Measurements from ENCODE around the gene CALU.

CALU gene

GRCh38 chr7:128725531-128725930 lies 13.6 kb upstream of the CALU start:
- DNase-seq, result no peak

DNA sequence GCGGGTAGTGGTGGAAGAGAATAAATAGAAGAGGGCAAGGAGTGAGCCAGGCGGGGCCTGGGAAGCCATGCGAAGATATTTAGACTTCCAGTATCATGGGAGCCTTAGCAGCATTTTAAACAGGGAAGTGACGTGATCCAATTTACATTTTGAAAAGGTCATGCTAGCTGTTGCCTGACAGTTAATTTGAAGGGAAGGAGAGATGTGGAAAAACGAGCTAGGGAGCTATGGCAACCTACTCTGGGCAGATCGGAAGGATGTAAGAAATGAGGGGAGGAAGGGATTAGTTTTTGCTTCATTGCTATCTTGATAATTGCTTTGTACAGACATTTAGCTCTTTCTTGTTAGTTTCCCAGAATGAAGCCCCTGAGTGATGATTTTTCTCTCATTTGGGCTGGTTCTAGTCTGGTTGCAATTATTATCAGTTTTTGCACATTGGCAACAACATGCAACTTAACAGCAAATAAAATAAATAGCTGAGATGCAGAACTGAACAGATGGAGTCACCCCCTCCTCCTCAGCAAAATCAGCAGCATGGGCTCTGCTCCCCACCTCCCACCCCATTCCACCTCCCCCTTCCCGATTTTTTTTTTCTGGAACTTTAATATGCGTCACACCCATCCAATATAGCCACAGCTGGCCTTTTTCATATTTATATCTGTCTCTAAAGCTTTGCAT lies 13.0 kb upstream of the CALU start:
- DNase-seq, result no peak

GRCh38 chr7:128726737-128727072 lies 12.5 kb upstream of the CALU start:
- DNase-seq, result no peak

GRCh38 chr7:128727239-128727638 lies 11.9 kb upstream of the CALU start:
- DNase-seq, result no peak

DNA sequence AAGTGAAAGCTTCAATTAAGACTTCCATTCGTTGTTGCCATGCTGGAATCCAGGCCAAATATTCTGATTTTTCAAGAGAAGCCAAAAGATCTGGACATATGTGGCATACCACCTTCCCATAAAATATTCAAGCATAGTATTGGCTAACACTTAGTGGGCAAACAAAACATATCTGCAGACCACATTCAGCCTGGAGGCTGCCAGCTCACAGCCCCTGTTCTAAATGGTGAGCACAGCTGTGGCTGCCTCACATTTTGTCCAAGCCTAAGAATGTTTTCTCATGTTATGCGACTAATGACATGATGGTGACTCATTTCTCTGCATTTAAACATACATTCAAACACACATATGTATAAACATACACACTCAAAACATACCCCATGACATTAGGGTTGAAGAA lies 10.6 kb upstream of the CALU start:
- DNase-seq, result no peak

DNA sequence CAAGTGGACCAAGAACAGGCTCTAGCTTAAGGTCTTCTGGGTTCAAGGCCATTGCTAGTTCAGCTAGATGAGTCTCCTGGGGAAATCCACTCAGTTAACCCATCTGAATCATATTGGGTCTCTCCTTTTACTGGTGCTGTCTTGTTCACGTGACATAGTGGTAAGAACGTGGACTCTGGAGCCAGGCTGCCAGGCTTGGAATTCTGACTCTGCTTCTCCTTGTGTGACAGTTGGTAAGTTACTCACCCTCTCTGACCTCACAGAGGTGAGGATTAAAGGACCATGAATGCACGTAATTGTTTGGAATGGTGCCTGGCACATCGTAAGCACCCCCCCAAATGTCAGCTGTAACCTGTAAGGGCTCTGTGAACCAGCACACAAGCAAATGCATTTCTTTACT lies 9.7 kb upstream of the CALU start:
- no peak for DNase-seq

GRCh38 chr7:128731184-128731583 lies 8.0 kb upstream of the CALU start:
- no peak for DNase-seq

DNA sequence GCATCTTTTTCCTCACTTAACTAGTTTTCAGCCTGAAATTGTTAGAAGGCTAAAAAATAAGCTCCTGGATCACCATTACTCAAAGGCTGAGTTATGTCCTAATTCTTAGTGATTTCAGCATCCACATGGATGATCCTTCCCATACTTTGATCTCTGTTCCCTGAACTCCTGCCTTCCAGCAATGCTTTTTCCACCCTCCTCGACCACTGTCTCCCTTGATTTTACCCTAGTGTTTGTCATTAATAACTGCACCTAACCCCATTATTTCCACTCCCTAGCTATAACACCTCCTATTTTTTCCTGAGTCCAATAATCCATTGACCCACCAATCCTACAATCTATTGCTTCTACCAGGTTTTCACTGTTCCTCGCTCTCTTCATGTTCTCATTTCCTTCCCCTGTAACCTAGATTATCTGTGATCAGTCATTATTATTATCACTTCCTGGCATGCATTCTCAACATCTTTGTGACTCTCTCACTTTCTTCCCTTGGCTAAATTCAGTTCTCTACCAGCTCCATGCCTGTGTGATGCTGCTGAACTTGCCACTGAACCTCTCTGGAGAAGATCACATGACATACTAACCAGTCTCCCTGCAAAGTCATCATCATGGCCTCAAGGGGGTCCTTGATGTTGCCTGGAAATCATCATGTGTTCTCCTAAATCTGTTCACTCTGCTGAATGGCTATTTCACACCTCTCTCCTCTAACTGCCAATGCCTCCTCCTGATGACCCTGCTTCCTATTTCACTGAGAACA lies 6.5 kb upstream of the CALU start:
- DNase-seq, result no peak

- DNase-seq, result no peak
These were observed 5.9 kb upstream of the CALU start for GRCh38 chr7:128733278-128733645.

DNA sequence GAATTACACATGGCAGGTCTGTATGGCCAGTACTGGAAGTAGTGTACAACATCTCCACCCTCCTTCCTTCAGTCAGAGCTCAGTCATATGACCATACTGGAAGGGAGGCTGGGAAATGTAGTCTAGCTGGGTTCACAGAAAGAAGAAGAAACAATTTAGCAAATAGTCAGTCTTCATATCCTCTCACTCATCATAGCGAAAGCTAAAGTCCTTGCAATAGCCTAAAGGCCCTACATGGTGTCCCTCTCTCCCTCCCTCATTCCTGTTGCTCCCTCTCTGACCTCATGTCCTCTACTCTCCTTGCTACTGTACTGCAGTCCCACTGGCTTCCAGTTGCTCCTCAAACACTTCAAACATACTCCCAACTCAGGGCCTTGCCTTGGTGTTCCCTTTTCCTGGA lies 4.3 kb upstream of the CALU start:
- DNase-seq, result no peak

GRCh38 chr7:128735436-128735835 lies 3.7 kb upstream of the CALU start:
- no peak for DNase-seq

- no peak for DNase-seq
These were observed 1.7 kb upstream of the CALU start for GRCh38 chr7:128737441-128737840.

DNA sequence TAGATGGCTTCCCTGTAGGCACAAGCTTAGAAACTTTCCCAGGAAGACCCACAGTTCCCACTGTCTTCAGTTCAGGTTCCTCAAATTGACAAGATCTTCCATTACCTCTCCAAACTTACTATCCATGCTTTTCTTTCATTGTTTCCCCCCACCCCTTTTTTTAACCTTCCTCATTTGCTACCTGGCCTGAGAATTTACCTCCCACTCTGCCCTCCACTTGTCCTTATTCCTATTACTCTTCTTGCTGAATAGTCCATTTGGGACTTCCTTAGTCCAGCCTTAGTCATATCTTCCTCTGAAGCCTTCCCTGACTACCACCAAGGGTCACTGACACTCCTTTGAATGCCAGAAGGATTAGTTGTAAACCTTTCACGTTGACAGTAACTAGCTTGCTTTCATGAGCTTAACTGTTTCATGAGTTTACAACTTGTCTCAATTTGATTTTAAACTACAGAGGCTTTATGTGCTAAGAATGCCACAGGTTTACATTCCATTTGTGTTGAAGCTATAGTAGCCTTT lies 1.2 kb upstream of the CALU start:
- DNase-seq, result no peak

DNA sequence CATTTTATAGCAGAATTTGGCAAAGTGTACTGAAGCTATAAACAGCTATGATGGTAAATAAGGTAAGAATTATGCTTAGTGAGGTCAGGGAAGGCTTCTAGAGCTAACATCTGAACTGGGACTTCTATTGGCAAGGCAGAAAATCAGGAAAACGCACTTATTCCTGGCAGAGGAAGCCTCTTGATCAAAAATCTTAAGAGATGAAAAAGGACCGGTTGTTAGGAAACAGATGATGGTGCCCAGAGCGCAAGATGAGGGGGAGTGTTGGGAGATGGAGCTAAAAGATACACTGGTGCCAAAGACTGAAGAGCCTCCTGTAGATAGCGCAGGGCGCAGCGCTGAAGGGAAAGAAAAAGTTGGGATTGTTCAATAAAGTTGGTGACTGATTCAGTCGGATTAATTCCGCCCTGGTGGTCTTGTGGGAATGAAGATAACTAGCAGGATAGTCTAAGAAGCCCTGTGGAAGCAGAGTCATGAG lies 550 bp upstream of the CALU start:
- peak in 1 of 6 experiments; percentile 21 for DNase-seq

- DNase-seq, result no peak
These were observed 977 bp downstream of the CALU start for GRCh38 chr7:128739990-128740682.

- DNase-seq, result no peak
These were observed 1.8 kb downstream of the CALU start for GRCh38 chr7:128740996-128741395.

DNA sequence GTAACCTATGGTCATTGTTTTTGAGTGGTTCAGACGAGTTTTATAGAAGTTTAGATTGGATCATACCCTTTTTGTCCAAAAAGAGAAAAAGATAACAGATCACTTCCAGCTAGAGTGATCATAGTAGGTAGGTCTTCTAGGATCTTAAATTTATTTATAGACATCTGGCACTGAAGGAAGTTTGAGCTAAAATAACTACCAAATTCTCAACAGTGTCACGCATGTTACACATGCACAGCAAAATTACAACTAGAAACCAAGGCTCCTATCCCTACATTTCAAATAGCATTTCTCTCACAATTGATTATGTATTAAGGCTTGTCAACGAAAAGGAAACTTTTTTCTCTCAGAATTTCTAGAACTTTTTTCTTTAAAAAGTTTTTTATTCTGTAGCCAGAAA lies 2.3 kb downstream of the CALU start:
- no peak for DNase-seq

DNA sequence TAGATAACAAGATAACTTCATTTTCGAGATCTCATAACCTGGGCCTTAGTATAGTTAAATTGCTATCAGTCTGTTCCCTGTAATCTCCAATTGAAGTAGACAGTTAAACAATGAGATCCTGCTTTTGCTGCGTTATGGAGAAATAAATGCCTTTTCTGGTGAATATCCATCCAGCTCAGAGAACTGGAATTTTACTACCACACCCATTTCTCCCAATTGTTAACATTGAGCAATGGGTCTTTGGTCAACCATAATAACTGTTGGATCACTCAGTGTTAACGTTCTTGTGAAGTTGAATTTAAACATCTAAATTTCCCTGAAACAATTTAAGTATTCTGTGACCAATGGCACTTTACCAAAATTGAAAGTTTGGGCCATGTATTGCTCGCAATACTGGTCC lies 3.0 kb downstream of the CALU start:
- no peak for DNase-seq

DNA sequence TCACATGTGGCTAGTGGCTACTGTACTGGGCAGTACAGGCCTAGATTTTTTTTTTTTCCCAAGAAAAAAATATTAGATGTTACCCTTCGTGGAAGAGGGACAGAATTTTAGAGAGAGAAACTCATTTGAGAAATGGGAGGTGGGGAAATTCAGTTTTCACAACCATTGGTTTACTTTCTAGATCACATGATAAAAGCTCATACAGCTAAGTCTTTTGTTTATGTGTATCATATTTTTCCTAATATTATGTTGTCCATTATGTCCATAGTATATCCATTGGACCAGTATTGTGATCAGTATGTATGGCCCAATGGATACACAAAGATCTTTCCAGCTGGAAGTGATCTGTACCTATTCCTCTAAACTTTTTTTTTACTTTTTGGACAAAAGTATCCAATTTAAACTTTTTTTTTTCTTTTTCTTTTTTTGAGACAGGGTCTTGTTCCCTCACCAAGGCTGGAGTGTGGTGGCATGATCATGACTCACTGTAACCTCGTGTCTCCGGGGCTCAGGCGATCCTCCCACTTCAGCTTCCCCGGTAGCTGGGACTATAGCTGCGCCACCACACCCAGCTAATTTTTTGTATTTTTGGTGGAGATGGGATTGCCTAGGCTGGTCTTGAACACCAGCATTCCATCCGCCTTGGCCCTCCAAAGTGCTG lies 4.1 kb downstream of the CALU start:
- no peak for DNase-seq

GRCh38 chr7:128744366-128744905 lies 5.3 kb downstream of the CALU start:
- DNase-seq, result no peak

DNA sequence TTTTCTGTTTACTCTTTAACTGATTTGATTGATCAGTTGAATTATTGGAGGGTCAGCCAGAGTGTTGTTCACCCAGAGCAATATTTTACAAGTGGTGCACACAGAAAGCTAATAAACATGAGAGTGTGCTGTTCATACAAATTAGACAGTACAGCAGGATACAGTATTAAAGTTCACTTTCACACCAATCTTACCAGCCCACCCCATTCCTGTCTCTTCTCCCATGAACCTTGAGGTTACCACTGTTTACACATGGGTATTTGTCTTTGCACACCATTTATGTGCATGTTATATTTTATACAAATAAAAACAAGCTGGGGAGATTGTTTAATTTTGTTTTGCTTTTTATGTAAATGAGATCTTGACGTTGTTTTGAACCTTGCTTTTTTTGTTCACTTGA lies 6.5 kb downstream of the CALU start:
- no peak for DNase-seq

- DNase-seq, result no peak
These were observed 8.3 kb downstream of the CALU start for GRCh38 chr7:128747327-128748079.
